Hepatocyte (in vitro differentiated cells): Measurements from ENCODE around the gene RFFL. TPM values are rescaled to one million over a fixed set of nuclear protein-coding genes. Genes with fewer than 3 reads are reported as not detected.

Experiments
- DNase-seq: peaks from one replicate; pipeline ENCODE4 v3.0.0-alpha.2; 2016; ENCODE audit warnings: low spot score
- H2AFZ ChIP-seq: fragments of 200-600 bp; sonication (generic); 2 replicates; pipeline ENCODE4 v1.6.0; 2016; ENCODE audit warnings: antibody characterized with exemption, mild to moderate bottlenecking
- H3K27ac ChIP-seq: fragments of 200-600 bp; sonication (generic); 2 replicates; pipeline ENCODE4 v1.5.1; 2016; ENCODE audit warnings: mild to moderate bottlenecking
- H3K27me3 ChIP-seq: fragments of 200-600 bp; sonication (generic); 2 replicates; pipeline ENCODE4 v1.6.1; 2016
- H3K36me3 ChIP-seq: fragments of 200-600 bp; sonication (generic); replicated peaks from 2 replicates; pipeline ENCODE4 v1.5.1; 2016; ENCODE audit warnings: low read depth; ENCODE audit not compliant: insufficient read depth
- H3K4me1 ChIP-seq: fragments of 200-600 bp; sonication (generic); 2 replicates; pipeline ENCODE4 v1.5.1; 2016; ENCODE audit warnings: mild to moderate bottlenecking, moderate library complexity; ENCODE audit not compliant: insufficient read depth
- H3K4me2 ChIP-seq: fragments of 200-600 bp; sonication (generic); 2 replicates; pipeline ENCODE4 v1.6.0; 2016
- H3K4me3 ChIP-seq: fragments of 200-600 bp; sonication (generic); 2 replicates; pipeline ENCODE4 v1.5.1; 2016; ENCODE audit warnings: mild to moderate bottlenecking
- H3K79me2 ChIP-seq: fragments of 200-600 bp; sonication (generic); 2 replicates; pipeline ENCODE4 v1.6.0; 2017; ENCODE audit warnings: mild to moderate bottlenecking
- H3K9me2 ChIP-seq: fragments of 200-600 bp; sonication (generic); replicated peaks from 2 replicates; pipeline ENCODE4 v1.6.0; 2017; ENCODE audit warnings: mild to moderate bottlenecking; ENCODE audit not compliant: insufficient read depth
- H3K9me3 ChIP-seq: fragments of 200-600 bp; sonication (generic); 2 replicates; pipeline ENCODE4 v1.5.1; 2016; ENCODE audit warnings: low read depth, mild to moderate bottlenecking
- H4K20me1 ChIP-seq: fragments of 200-600 bp; sonication (generic); 2 replicates; pipeline ENCODE4 v1.6.0; 2016; ENCODE audit warnings: mild to moderate bottlenecking; ENCODE audit not compliant: insufficient read depth, poor library complexity, severe bottlenecking
- CTCF ChIP-seq: fragments of 200-600 bp; sonication (generic); IDR thresholded peaks from 2 replicates; pipeline ENCODE4 v1.5.1; 2016; ENCODE audit warnings: antibody characterized with exemption, mild to moderate bottlenecking; ENCODE audit not compliant: poor library complexity
- EZH2 ChIP-seq: fragments of 200-600 bp; sonication (generic); IDR thresholded peaks from 2 replicates; pipeline ENCODE4 v1.6.1; 2016; ENCODE audit warnings: antibody characterized with exemption, mild to moderate bottlenecking, borderline replicate concordance
- EZH2phosphoT487 ChIP-seq: fragments of 200-600 bp; sonication (generic); IDR thresholded peaks from one replicate; pipeline ENCODE4 v1.6.1; 2018; ENCODE audit warnings: antibody characterized with exemption, mild to moderate bottlenecking, low read depth, moderate library complexity; ENCODE audit not compliant: unreplicated experiment, severe bottlenecking
- WGBS: methylation state at CpG from one replicate; pipeline ENCODE4 v1.1.6; 2016; ENCODE audit warnings: low lambda C conversion rate; ENCODE audit errors: missing lambda C conversion rate; 5-methylcytosine and 5-hydroxymethylcytosine counted together
- polyA plus RNA-seq: library from polyadenylated mRNA; unstranded; fragments of >200 nt; fragmentation: Nextera tagmentation; extraction: Ambion mirVana; gene quantifications from 2 replicates; pipeline ENCODE4 v1.2.1, GENCODE V29; 2016
- small RNA-seq: library from RNA; depleted of rRNA; stranded (forward); fragments of <200 nt; gene quantifications from one replicate; pipeline ENCODE3, GENCODE V24; 2014
- total RNA-seq: library from RNA; depleted of rRNA; stranded (reverse); fragments of >200 nt; gene quantifications from 2 replicates; pipeline ENCODE4 v1.2.3, GENCODE V29; 2014

RFFL gene
- total and polyA plus RNA-seq, 2 experiments from 2014 or later: 12.9 to 22.7 TPM

GRCh38 chr17:34961093-34961911, 102.2 kb downstream of the RFFL start, which contains the start of the genes CCT6B and ZNF830:
TSS of gene CCT6B (minus strand) at chr17:34961460. CDS start at chr17:34961393, 67 bp downstream.
TSS of gene ZNF830 (plus strand) at chr17:34961540. CDS start at chr17:34961567, 27 bp downstream.
- Histone ChIP-seq H3K27me3 (no peaks in the 10 kb centered on the region), H3K4me3 (peak within 1 kb of the TSS; percentile 51), H3K4me1 (peaks cover 11% of the 10 kb centered on the region), H2AFZ (peak within 1 kb of the TSS; percentile 65), H3K9me2 (no peaks in the 10 kb centered on the region), H3K27ac (peak within 1 kb of the TSS; percentile 95), H3K9me3 (no peaks in the 10 kb centered on the region), H3K36me3 (no peaks in the 10 kb centered on the region), H3K79me2 (peaks cover 24% of the 10 kb centered on the region), H4K20me1 (no peaks in the 10 kb centered on the region), H3K4me2 (peak within 1 kb of the TSS; percentile 95)
- DNase-seq: peak; percentile 96
- TF ChIP-seq EZH2phosphoT487 (no peak), EZH2 (no peak), CTCF (no peak)
- WGBS: under 1% methylated on average over 64 of the region's 65 CpGs

- H4K20me1 ChIP-seq: no peaks in the 10 kb centered on the region
- H3K9me3 ChIP-seq: no peaks in the 10 kb centered on the region
- H3K36me3 ChIP-seq: no peaks in the 10 kb centered on the region
- TF ChIP-seq EZH2: no peak
- TF ChIP-seq CTCF: no peak
- no peak for TF ChIP-seq EZH2phosphoT487
- H3K4me1 ChIP-seq: peaks cover 11% of the 10 kb centered on the region
- H3K27ac ChIP-seq: no peak overlapping the region
- no peak for DNase-seq
- H2AFZ ChIP-seq: no peak overlapping the region
- H3K4me3 ChIP-seq: no peak overlapping the region
- no peaks in the 10 kb centered on the region for H3K9me2 ChIP-seq
- no peak overlapping the region for H3K4me2 ChIP-seq
- WGBS: 57% methylated on average over 1 of the region's 1 CpG
- no peaks in the 10 kb centered on the region for H3K27me3 ChIP-seq
- peaks cover 19% of the 10 kb centered on the region for H3K79me2 ChIP-seq
Measured at GRCh38 chr17:34958438-34958837, 105.1 kb downstream of the RFFL start.

Small RNA genes within 50 kb of the gene (small RNA-seq; reads per million reads assigned to genes)
- gene AC004223.1: not detected
- not detected for gene RNU6-840P

Other genes with a start within 250 kb of the RFFL start
- gene CCT6B, start 102.2 kb downstream of the RFFL start, total RNA-seq: 0.76 and 2.6 TPM in 2 replicates
- 1.7 and 2.4 TPM in 2 replicates for gene CCT6B, start 102.2 kb downstream of the RFFL start, polyA plus RNA-seq
- gene ZNF830, start 102.2 kb downstream of the RFFL start, total RNA-seq: 11.0 and 16.3 TPM in 2 replicates
- 9.9 and 11.8 TPM in 2 replicates for gene ZNF830, start 102.2 kb downstream of the RFFL start, polyA plus RNA-seq
- 29.4 and 31.6 TPM in 2 replicates for gene LIG3, start 83.2 kb downstream of the RFFL start, total RNA-seq
- 15.7 and 18.0 TPM in 2 replicates for gene LIG3, start 83.2 kb downstream of the RFFL start, polyA plus RNA-seq
- 4.8 and 7.1 TPM in 2 replicates for gene RAD51D, start 56.2 kb upstream of the RFFL start, total RNA-seq
- gene RAD51D, start 56.2 kb upstream of the RFFL start, polyA plus RNA-seq: 9.5 and 9.9 TPM in 2 replicates
- gene FNDC8, start 57.9 kb upstream of the RFFL start, total RNA-seq: not detected in 2 replicates
- gene FNDC8, start 57.9 kb upstream of the RFFL start, polyA plus RNA-seq: not detected in 2 replicates
- gene NLE1, start 78.6 kb upstream of the RFFL start, total RNA-seq: 10.9 and 12.7 TPM in 2 replicates
- 3.9 and 6.7 TPM in 2 replicates for gene NLE1, start 78.6 kb upstream of the RFFL start, polyA plus RNA-seq
- gene UNC45B, start 84.1 kb upstream of the RFFL start, total RNA-seq: 0.20 TPM in 1 of 2 replicates, not detected in the other
- not detected in 2 replicates for gene UNC45B, start 84.1 kb upstream of the RFFL start, polyA plus RNA-seq
- gene SLC35G3, start 130.7 kb upstream of the RFFL start, total RNA-seq: not detected in 2 replicates
- gene SLC35G3, start 130.7 kb upstream of the RFFL start, polyA plus RNA-seq: not detected in 2 replicates
- 9.5 and 9.8 TPM in 2 replicates for gene SLFN5, start 179.4 kb upstream of the RFFL start, total RNA-seq
- gene SLFN5, start 179.4 kb upstream of the RFFL start, polyA plus RNA-seq: 1.6 and 1.7 TPM in 2 replicates